ENCODE measurements around the gene PAX1. TPM values are rescaled to one million over a fixed set of nuclear protein-coding genes. Genes with fewer than 3 reads are reported as not detected.

Gene PAX1
- total RNA-seq, 1 donor from 2014 or later = not detected

- no peaks in the 10 kb centered on the region for H3K4me1 Mint-ChIP-seq
- DNase-seq = no peak
- no peak overlapping the region for H3K4me3 Mint-ChIP-seq
- intact Hi-C loops (cut with micrococcal nuclease) = no loop called here
- no peaks in the 10 kb centered on the region for H3K9me3 Mint-ChIP-seq
- H3K36me3 Mint-ChIP-seq (ENCODE audit: low read depth) = no peaks in the 10 kb centered on the region
- no peak overlapping the region for H3K27ac Mint-ChIP-seq
- H3K27me3 Mint-ChIP-seq = no peaks in the 10 kb centered on the region
These were observed 23.9 kb downstream of the PAX1 start for GRCh38 chr20:21729316-21729715.

DNA sequence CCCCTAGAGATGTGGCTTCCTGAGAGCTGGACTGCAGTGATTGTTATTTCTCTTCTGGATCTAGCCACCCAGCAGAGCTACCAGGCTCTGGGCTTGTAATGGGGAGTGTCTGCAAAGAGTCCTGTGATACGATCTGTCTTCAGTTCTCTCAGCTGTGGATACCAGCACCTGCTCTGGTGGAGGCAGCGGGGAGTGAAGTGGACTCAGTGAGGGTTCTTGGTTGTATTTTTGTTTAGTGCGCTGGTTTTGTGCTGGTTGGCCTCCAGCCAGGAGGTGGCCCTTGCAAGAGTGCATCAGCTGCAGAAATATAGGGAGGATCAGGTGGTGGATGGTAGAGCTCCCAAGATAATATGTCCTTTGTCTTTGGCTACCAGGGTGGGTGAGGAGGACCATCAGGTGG is 33.7 kb downstream of the PAX1 start:
- Mint-ChIP-seq H3K9me3 (no peaks in the 10 kb centered on the region), H3K27me3 (no peaks in the 10 kb centered on the region), H3K27ac (no peak overlapping the region), H3K4me3 (no peak overlapping the region), H3K36me3 (ENCODE audit: low read depth) (no peaks in the 10 kb centered on the region), H3K4me1 (no peaks in the 10 kb centered on the region)
- DNase-seq = no peak
- intact Hi-C loops (cut with micrococcal nuclease) = no loop called here

DNA sequence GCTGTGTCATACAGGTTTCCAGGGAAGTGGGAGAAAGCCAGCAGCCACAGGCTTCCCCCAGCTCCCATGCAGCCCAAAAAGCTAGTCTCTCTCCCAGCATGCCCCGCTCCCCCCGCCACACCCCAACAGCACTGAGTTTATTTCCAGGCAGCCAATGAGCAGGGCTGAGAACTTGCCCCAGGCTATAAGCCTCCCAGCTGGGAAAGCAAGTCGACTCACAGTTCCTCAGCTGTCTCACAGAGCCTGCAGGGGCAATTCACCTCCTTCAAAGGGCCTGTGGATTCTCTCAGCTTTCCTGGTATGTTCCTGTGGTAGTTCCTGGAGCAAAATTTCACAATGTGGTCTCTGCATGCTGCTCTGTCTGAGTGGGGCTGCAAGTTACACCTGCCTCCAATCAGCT is 34.2 kb downstream of the PAX1 start:
- DNase-seq = no peak
- Mint-ChIP-seq H3K4me3 (no peak overlapping the region), H3K9me3 (no peaks in the 10 kb centered on the region), H3K36me3 (ENCODE audit: low read depth) (no peaks in the 10 kb centered on the region), H3K27ac (no peak overlapping the region), H3K4me1 (no peaks in the 10 kb centered on the region), H3K27me3 (no peaks in the 10 kb centered on the region)
- intact Hi-C loops (cut with micrococcal nuclease) = no loop called here

DNA sequence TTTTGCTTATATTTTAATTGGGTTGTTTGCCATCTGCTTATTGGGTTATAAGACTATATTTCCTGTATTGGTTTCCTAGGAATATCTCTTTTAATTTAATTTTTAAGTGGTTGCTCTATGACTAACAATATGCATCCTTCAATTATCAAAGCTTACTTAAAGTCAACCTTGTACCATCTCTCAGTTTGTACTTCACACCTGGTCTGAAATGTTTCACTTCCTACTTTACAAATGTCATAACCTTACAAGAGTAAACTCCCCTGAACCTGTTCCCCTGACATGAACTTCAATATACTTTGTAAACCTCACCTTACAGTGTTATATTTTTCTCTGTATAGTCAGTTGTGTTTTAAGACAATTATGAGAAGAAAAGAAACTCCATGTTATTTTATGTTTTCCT is 35.8 kb downstream of the PAX1 start:
- intact Hi-C loops (cut with micrococcal nuclease) = no loop called here
- Mint-ChIP-seq H3K27me3 (no peaks in the 10 kb centered on the region), H3K27ac (no peak overlapping the region), H3K36me3 (ENCODE audit: low read depth) (no peaks in the 10 kb centered on the region), H3K4me3 (no peak overlapping the region), H3K4me1 (no peaks in the 10 kb centered on the region), H3K9me3 (no peaks in the 10 kb centered on the region)
- no peak for DNase-seq

GRCh38 chr20:21762646-21763045 is 57.2 kb downstream of the PAX1 start:
- Mint-ChIP-seq H3K4me1 (no peaks in the 10 kb centered on the region), H3K36me3 (ENCODE audit: low read depth) (no peaks in the 10 kb centered on the region), H3K27me3 (no peaks in the 10 kb centered on the region), H3K9me3 (no peaks in the 10 kb centered on the region), H3K27ac (no peak overlapping the region), H3K4me3 (no peak overlapping the region)
- DNase-seq = no peak
- intact Hi-C loops (cut with micrococcal nuclease) = no loop called here

DNA sequence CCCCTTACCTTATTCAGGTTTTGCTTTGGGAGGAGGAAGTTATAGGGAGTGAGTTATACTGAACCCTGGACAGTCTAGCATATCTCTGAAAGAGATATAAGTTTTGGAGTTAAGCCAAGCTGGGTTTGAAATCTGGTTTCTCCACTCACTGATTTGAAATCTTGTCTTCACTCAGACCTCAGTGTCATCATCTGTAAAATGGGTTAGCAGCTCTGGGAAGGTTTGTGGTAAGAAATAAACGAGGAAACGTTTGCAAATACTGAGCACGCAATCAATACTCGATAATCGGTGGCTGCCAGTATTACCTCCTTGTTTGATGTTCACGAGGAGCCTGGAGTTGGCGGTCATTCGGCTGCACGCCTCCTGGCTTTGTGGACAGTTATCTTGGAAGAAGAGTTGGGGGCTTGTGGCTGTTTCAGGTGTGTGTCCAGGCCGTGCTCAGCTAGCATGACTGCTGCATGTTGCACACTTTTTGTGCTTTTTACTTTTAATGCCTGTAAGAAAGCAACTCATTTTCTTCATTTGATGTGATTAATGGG is 61.8 kb downstream of the PAX1 start:
- Mint-ChIP-seq H3K9me3 (no peaks in the 10 kb centered on the region), H3K4me3 (no peak overlapping the region), H3K4me1 (no peaks in the 10 kb centered on the region), H3K36me3 (ENCODE audit: low read depth) (no peaks in the 10 kb centered on the region), H3K27ac (no peak overlapping the region), H3K27me3 (no peaks in the 10 kb centered on the region)
- DNase-seq = no peak
- intact Hi-C loops (cut with micrococcal nuclease) = no loop called here

GRCh38 chr20:21767739-21768223 is 62.3 kb downstream of the PAX1 start:
- Mint-ChIP-seq H3K4me3 (no peak overlapping the region), H3K27me3 (no peaks in the 10 kb centered on the region), H3K27ac (no peak overlapping the region), H3K4me1 (no peaks in the 10 kb centered on the region), H3K9me3 (no peaks in the 10 kb centered on the region), H3K36me3 (ENCODE audit: low read depth) (no peaks in the 10 kb centered on the region)
- intact Hi-C loops (cut with micrococcal nuclease) = no loop called here
- DNase-seq = no peak

Other genes starting within 250 kb of the PAX1 start
- gene NKX2-2, start 191.6 kb upstream of the PAX1 start, total RNA-seq = not detected in 2 replicates